Aorta (tissue), 5 donors: ENCODE data around the gene SRSF10. TPM values are rescaled to one million over a fixed set of nuclear protein-coding genes. Genes with fewer than 3 reads are reported as not detected.
"Not testable (repeated sequence)": the region's sequence is repeated elsewhere in the genome, so short reads cannot be mapped to it uniquely, and the experiment has no call there.

ENCODE experiments used
- ATAC-seq: fragments of 200-7000 bp; cut with Tn5 transposase; one replicate; pipeline ENCODE4 v1.9.1; 2022; ENCODE audit warnings: moderate library complexity; ENCODE audit not compliant: low FRiP score
- DNase-seq, 2 donors: peaks; one replicate each; pipeline ENCODE4 v3.0.0-alpha.2; 2020
- H3K27ac ChIP-seq, 2 donors: one replicate each; pipeline ENCODE4 v1.5.1; 2013; ENCODE audit warnings: low read length in 2 of 2, mild to moderate bottlenecking in 2 of 2, moderate library complexity in 2 of 2, control low read depth in 1 of 2, inconsistent platforms in 1 of 2, low read depth in 1 of 2
- H3K27me3 ChIP-seq, 2 donors: one replicate each; pipeline ENCODE4 v1.6.1; 2013; ENCODE audit warnings: control low read depth in 1 of 2, low read length in 1 of 2, mild to moderate bottlenecking in 1 of 2, moderate library complexity in 1 of 2; ENCODE audit not compliant: insufficient read depth in 2 of 2, control insufficient read depth in 1 of 2
- H3K36me3 ChIP-seq, 2 donors: one replicate each; pipeline ENCODE4 v1.6.1; 2013; ENCODE audit warnings: control low read depth in 1 of 2, low read length in 1 of 2, mild to moderate bottlenecking in 1 of 2; ENCODE audit not compliant: insufficient read depth in 2 of 2, control insufficient read depth in 1 of 2
- H3K4me1 ChIP-seq, 2 donors: one replicate each; pipeline ENCODE4 v1.6.1; 2013; ENCODE audit warnings: low read length in 2 of 2, control low read depth in 1 of 2, mild to moderate bottlenecking in 1 of 2, moderate library complexity in 1 of 2; ENCODE audit not compliant: insufficient read depth in 2 of 2, control insufficient read depth in 1 of 2
- H3K4me3 ChIP-seq, 2 donors: one replicate each; pipeline ENCODE4 v1.5.1; 2013; ENCODE audit warnings: low read length in 2 of 2, control low read depth in 1 of 2, mild to moderate bottlenecking in 1 of 2
- H3K9me3 ChIP-seq: one replicate; pipeline ENCODE4 v1.6.1; 2013; ENCODE audit warnings: mild to moderate bottlenecking, low read length; ENCODE audit not compliant: control insufficient read depth
- WGBS, 2 donors: extraction: QIAGEN DNeasy Blood & Tissue Kit; methylation state at CpG; one replicate each; pipeline ENCODE4 v1.1.7; 2013; 5-methylcytosine and 5-hydroxymethylcytosine counted together
- intact Hi-C, 2 donors: fragments of 100-400 bp; cut with DNase I; formaldehyde crosslinking; loops; one replicate each; pipeline versions ENCODE4 v1.14.2 to v1.15.0; 2022
- polyA plus RNA-seq, 2 donors: library from polyadenylated mRNA; stranded (reverse); fragments of 200-250 nt; gene quantifications; one replicate each; pipeline ENCODE4 v1.2.3, GENCODE V29; 2013
- total RNA-seq, 2 donors: library from RNA; stranded (reverse); fragmentation: NEBNext Ultra II Directional; extraction: Animal tissue kit (Norgen Biotek cat#: 25700); gene quantifications; one replicate each; pipeline ENCODE4 v1.2.1, GENCODE V29; 2021
- donor health status: healthy with polysubstance abuse.
- donor health status: Bipolar disorder and iron deficiency.
- donor health status: DM: no; HTN: no; CAD: no.
- donor health status: DM: no; HTN: no; CAD: no.
- donor health status: DM: yes; HTN: yes; CAD: no.

Gene SRSF10
- total and polyA plus RNA-seq, 4 donors, result 50.1 to 114 (median 94.7) TPM

DNA sequence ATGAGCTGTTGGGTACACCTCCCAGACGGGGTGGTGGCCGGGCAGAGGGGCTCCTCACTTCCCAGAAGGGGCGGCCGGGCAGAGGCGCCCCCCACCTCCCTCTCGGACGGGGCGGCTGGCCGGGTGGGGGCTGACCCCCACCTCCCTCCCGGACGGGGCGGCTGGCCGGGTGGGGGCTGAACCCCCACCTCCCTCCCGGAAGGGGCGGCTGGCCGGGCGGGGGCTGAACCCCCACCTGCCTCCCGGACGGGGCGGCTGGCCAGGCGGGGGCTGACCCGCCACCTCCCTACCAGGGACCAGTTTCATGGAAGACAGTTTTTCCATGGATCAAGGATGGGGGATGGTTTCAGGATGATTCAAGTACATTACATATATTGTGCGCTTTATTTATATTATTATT, 6.9 kb upstream of the SRSF10 start:
- ATAC-seq, H3K4me1 ChIP-seq, H3K27me3 ChIP-seq, intact Hi-C loops, H3K36me3 ChIP-seq, H3K4me3 ChIP-seq, DNase-seq, H3K9me3 ChIP-seq, H3K27ac ChIP-seq: not testable (repeated sequence)
- WGBS, 2 donors, result 96% methylated on average over 21 to 23 of the region's 23 CpGs

DNA sequence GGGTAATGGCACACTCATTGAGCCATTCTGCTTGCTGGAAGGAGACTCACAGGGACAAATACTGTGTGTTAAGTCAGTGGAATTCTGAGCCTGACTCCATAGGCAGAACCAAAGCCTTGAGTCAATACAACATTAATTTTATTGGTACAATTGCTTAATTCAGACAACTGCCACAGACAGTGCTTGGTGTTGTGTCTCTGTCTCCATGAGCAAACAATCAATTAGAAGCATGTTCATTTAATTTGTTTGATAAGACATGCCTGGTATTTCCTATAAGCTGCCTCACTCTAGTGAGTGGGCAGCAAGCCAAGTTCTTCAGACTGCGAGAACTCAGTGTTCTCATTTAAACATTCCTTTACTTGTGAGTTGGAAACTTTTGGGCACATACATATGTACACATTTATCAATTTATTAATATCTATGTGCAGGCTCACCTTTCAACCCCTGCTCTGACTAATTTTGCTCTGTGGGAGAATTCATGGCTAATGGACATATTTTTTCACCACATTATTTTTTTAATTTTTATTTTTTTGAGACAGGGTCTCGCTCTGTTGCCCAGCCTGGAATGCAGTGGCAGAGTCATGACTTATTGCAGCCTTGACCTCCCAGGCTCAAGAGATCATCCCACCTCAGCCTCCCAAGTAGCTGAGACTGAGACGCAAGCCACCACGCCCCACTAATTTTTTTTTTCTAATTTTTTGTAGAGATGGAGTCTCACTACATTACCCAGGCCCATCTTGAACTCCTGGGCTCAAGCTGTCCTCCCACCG, 4.5 kb upstream of the SRSF10 start:
- ATAC-seq (no peak), DNase-seq (no peak)
- WGBS, 2 donors, result 47 to 51% methylated on average over 5 of the region's 5 CpGs
- no peaks in the 10 kb centered on the region for H3K27me3 ChIP-seq
- H3K27ac ChIP-seq, result peak overlapping the region; percentile 72 to 85
- H3K36me3 ChIP-seq, result no peaks in the 10 kb centered on the region
- H3K4me3 ChIP-seq, result no peak overlapping the region
- intact Hi-C loops, result loop anchor here (5.0 kb wide), 2 partner anchors 33 to 38 kb away; no protein-coding TSS in a partner anchor
- peaks cover 0 to 3% of the 10 kb centered on the region in 2 donors for H3K4me1 ChIP-seq
- H3K9me3 ChIP-seq, result no peaks in the 10 kb centered on the region

DNA sequence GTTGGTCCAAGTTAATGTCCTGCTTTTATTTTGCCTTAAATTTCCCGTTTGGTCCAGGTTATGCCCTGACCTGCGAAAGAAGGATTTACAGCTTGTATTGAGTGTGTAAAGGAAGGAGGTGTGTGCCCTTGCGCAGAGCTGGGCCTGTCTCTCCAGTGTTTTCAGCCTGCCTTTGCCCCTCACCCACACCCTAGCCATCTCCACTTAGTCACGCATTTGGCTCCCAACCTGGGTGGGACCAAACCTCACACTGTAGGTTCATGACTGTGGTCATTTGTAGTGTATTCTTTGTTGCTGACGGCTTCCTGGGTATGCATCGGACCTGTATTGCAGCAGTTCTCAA, 572 bp upstream of the SRSF10 start:
- intact Hi-C loops, result loop anchor here (1.0 to 5.0 kb wide), 3 partner anchors 21 to 42 kb away; partner anchors contain the start of gene PNRC2 (in 1 of the 2)
- H3K27me3 ChIP-seq, result no peaks in the 10 kb centered on the region
- H3K4me1 ChIP-seq, result peaks cover 5 to 7% of the 10 kb centered on the region in 2 donors
- no peaks in the 10 kb centered on the region for H3K36me3 ChIP-seq
- no peak overlapping the region for H3K4me3 ChIP-seq
- no peaks in the 10 kb centered on the region for H3K9me3 ChIP-seq
- 32 to 33% methylated on average over 6 of the region's 6 CpGs for WGBS, 2 donors
- H3K27ac ChIP-seq, result peak overlapping the region in 1 of 2 donors; percentile 89
- DNase-seq (no peak), ATAC-seq (no peak)

DNA sequence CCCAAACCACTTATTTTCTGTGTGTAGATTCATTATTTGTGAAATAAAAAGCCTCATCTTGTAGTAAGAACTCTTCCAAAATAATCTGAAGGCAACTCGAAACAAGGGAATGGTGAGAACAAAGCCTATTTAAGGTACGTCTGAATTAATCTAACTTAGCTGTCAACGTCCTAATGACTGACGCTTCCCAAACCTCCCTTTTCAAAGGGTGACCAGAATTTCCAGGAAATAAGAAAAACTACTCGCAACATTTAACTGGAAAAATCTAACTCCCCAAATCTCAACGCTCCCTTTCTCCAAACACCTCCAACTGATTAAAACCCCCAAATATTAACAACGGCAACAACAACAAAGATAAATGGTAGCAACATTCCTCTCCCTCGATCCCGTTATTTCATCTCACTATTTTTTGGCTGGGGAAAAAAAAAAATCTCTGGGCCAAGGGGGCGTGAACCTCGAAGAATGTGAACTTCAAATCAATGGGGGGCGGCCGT, 693 bp downstream of the SRSF10 start:
- DNase-seq (peak in 1 of 2 donors; percentile 74), ATAC-seq (no peak)
- Histone ChIP-seq H3K9me3 (no peaks in the 10 kb centered on the region), H3K4me1 (peaks cover 5% of the 10 kb centered on the region in 2 donors), H3K27ac (peak overlapping the region; percentile 6 to 62), H3K36me3 (no peaks in the 10 kb centered on the region), H3K27me3 (no peaks in the 10 kb centered on the region), H3K4me3 (peak overlapping the region; percentile 14 to 77)
- intact Hi-C loops, result no loop called here
- WGBS, 2 donors, result 0 to 1% methylated on average over 13 of the region's 13 CpGs

DNA sequence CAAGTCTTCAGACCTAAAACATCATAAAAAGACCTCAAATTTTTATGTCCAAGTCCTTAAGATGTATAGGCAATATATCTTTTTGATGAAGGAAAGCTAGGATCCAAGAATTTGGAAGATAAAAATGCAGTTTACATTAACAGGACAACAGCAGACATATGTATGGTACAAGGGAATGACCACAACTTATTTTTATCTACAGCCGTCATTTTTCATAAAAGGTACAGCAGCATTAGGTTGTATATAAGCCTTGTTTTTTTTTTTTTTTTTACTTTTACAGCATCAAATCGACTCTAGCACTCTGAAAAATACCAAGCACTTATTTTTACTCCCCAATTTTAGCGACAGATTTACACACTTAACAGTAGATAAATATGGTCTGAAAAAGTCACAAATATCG, 1.3 kb downstream of the SRSF10 start:
- H3K9me3 ChIP-seq, result no peaks in the 10 kb centered on the region
- 0 to 3% methylated on average over 4 of the region's 4 CpGs for WGBS, 2 donors
- ATAC-seq, result no peak

DNA sequence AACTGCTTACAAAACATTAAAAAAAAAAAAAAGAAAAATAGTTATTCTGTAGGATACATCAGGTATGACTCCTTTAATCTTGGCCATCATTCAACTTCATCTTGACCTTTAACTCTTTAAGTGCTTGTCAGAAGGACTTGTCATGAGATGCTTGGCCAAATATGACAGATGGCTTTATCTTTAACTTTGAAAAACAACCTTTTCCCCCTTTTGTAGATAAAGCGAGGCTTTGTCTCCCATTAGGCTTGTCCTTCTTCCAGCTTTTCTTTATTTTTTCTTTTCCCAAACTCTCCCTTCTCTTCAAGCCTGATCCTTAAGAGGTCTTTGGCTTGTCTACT, 2.3 kb downstream of the SRSF10 start:
- ATAC-seq, result no peak
- no peaks in the 10 kb centered on the region for H3K27me3 ChIP-seq
- no peak for DNase-seq
- no peaks in the 10 kb centered on the region for H3K9me3 ChIP-seq
- H3K4me1 ChIP-seq, result peaks cover 5% of the 10 kb centered on the region in 2 donors
- peak overlapping the region; percentile 26 to 52 for H3K4me3 ChIP-seq
- 34 to 36% methylated on average over 1 of the region's 1 CpG for WGBS, 2 donors
- intact Hi-C loops, result no loop called here
- no peaks in the 10 kb centered on the region for H3K36me3 ChIP-seq
- no peak overlapping the region for H3K27ac ChIP-seq

More for the DNA sequence above, 1.3 kb downstream of the SRSF10 start:
- intact Hi-C loops, result no loop called here
- H3K27me3 ChIP-seq, result no peaks in the 10 kb centered on the region
- peak overlapping the region; percentile 74 to 77 for H3K4me3 ChIP-seq
- no peak for DNase-seq
- H3K36me3 ChIP-seq, result no peaks in the 10 kb centered on the region
- peaks cover 5% of the 10 kb centered on the region in 2 donors for H3K4me1 ChIP-seq
- no peak overlapping the region for H3K27ac ChIP-seq

DNA sequence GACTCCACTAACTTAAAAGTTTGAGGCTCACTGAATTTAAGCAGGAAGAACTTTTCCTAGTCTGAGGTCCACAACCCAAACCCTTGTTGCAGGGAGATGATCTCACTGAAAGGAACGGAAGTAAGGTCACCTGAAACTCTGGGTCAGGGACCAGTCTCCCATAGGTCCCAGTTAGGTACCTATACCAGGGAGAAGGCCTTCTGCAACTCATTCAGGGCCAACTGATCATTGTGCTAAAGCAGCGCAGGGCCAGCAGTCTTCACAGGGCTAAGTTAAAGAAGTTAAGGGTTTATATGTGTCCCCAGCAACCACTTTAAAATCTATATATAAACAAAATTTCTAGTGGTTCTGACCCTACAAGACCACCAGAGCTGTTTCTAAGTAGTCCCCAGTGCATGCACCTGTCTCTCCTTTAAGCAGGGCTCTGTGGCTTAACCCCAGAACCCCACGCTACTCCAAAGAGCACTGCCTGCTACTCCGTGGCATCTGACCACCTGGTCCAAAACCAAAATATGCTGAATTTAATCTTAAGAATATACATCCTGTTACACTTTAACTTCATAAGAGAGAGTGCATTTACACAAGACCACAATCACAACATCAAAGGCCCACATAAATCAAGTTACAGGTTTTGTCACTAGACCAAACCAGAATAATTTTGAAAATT, 2.8 kb downstream of the SRSF10 start:
- WGBS, 2 donors, result 35 to 37% methylated on average over 4 of the region's 4 CpGs

DNA sequence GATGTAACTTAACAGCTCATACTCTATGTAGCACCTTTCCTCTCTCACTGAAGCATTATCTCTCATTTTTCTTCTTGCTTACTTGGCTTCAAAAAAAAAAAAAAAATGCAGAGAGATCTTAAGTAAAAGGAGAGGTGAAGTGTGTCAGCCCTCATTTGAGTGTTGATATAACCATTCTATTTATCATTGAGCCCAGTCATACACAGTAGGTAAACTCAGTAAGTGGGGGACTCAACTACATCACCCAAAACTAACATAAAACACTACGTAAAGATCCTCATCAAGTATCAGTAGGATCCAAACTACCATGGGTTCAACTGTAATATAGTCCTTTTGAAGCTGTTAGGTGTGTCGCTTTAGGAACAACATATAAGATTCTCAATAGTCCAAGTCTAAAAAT, 12.3 kb downstream of the SRSF10 start:
- no peak for DNase-seq
- Histone ChIP-seq H3K36me3 (no peaks in the 10 kb centered on the region), H3K9me3 (no peaks in the 10 kb centered on the region), H3K4me1 (no peaks in the 10 kb centered on the region), H3K4me3 (no peak overlapping the region), H3K27me3 (no peaks in the 10 kb centered on the region), H3K27ac (no peak overlapping the region)
- WGBS, 2 donors, result 48 to 60% methylated on average over 2 of the region's 2 CpGs
- intact Hi-C loops, result no loop called here
- ATAC-seq, result no peak

More for the DNA sequence above, 2.8 kb downstream of the SRSF10 start:
- ATAC-seq (no peak), DNase-seq (no peak)
- peak overlapping the region in 1 of 2 donors; percentile 76 for H3K4me3 ChIP-seq
- peaks cover 5% of the 10 kb centered on the region in 2 donors for H3K4me1 ChIP-seq
- intact Hi-C loops, result no loop called here
- H3K9me3 ChIP-seq, result no peaks in the 10 kb centered on the region
- no peaks in the 10 kb centered on the region for H3K36me3 ChIP-seq
- H3K27me3 ChIP-seq, result no peaks in the 10 kb centered on the region
- peak overlapping the region in 1 of 2 donors; percentile 54 for H3K27ac ChIP-seq
